Stimulated activated CD4-positive, alpha-beta T cell treated with anti-CD3 and anti-CD28 coated beads, Interleukin-1b, Interleukin-23, amount 100 ng/mL, for 48 hours (primary cell): Measurements from ENCODE around the gene CPB1.
"Not testable (repeated sequence)": the region's sequence is repeated elsewhere in the genome, so short reads cannot be mapped to it uniquely, and the experiment has no call there.

Experiments used
- DNase-seq: peaks from one replicate; pipeline ENCODE4 v3.0.0-alpha.2; 2020

The CPB1 gene

GRCh38 chr3:148827585-148827984, at the start of gene CPB1:
Gene CPB1, plus strand, starts transcription at chr3:148827811. Its CDS starts 13 bp downstream, at chr3:148827824.
- DNase-seq, result no peak

- DNase-seq, result no peak
Observed at GRCh38 chr3:148778926-148779325, 48.7 kb upstream of the CPB1 start.

GRCh38 chr3:148785026-148785425, 42.6 kb upstream of the CPB1 start:
- DNase-seq, result not testable (repeated sequence)

GRCh38 chr3:148786159-148786558, 41.5 kb upstream of the CPB1 start:
- DNase-seq, result not testable (repeated sequence)

GRCh38 chr3:148789146-148789545, 38.5 kb upstream of the CPB1 start:
- no peak for DNase-seq

GRCh38 chr3:148789906-148790305, 37.7 kb upstream of the CPB1 start:
- DNase-seq, result no peak

- DNase-seq, result no peak
Observed at GRCh38 chr3:148790370-148790769, 37.2 kb upstream of the CPB1 start.

- DNase-seq, result no peak
Observed at GRCh38 chr3:148790851-148791735, 36.5 kb upstream of the CPB1 start.

GRCh38 chr3:148791920-148792319, 35.7 kb upstream of the CPB1 start:
- DNase-seq, result no peak

- no peak for DNase-seq
Observed at GRCh38 chr3:148792516-148792915, 35.1 kb upstream of the CPB1 start.

GRCh38 chr3:148796799-148797198, 30.8 kb upstream of the CPB1 start:
- DNase-seq, result no peak

- DNase-seq, result no peak
Observed at GRCh38 chr3:148797795-148798194, 29.8 kb upstream of the CPB1 start.

- DNase-seq, result no peak
Observed at GRCh38 chr3:148800414-148800813, 27.2 kb upstream of the CPB1 start.

- no peak for DNase-seq
Observed at GRCh38 chr3:148809835-148810234, 17.8 kb upstream of the CPB1 start.

- no peak for DNase-seq
Observed at GRCh38 chr3:148815316-148816110, 12.1 kb upstream of the CPB1 start.

GRCh38 chr3:148816427-148816826, 11.2 kb upstream of the CPB1 start:
- DNase-seq, result no peak

- no peak for DNase-seq
Observed at GRCh38 chr3:148816981-148817525, 10.6 kb upstream of the CPB1 start.

- no peak for DNase-seq
Observed at GRCh38 chr3:148820361-148821245, 7.0 kb upstream of the CPB1 start.

- no peak for DNase-seq
Observed at GRCh38 chr3:148823026-148823425, 4.6 kb upstream of the CPB1 start.

- no peak for DNase-seq
Observed at GRCh38 chr3:148825476-148825875, 2.1 kb upstream of the CPB1 start.

- no peak for DNase-seq
Observed at GRCh38 chr3:148828136-148828690, 602 bp downstream of the CPB1 start.

- DNase-seq, result no peak
Observed at GRCh38 chr3:148829926-148830325, 2.3 kb downstream of the CPB1 start.
